Measurements from ENCODE around the gene CHRNB2.
A peak's percentile ranks its signal among the peaks of the same experiment; 100 is the strongest.

DNA sequence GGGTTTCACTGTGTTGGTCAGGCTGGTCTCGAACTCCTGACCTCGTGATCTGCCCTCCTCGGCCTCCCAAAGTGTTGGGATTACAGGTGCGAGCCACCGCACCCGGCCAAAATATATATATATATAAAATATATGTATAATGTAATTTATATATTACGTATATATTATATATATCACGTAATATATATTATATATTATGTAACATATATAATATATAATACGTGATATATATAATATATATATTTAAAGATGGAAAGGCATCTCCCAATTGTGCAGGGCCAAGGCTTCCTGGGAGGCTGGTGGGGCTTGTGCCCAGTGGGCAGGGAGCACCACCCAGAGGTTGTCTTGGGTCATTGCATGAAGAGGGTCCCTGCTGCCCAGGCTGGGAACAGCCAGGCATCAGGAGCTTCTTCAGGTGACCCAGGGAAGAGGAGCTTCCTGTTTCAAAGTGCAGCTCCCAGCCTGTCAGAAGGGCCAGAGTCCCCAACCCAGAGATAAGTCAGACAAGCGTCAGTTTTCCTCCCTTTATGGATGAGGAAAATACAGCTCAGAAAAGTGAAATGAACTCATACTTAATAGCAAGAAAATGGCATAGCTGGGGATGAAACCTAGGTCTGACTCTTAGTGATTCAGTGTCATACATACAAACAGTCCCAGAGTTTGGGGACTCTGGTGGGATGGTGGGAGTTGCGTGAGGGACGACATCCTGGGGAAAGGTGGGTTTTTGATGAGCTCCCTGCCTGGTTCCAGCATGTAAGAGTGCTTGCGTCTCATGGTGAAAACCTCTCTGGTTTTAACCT lies 21.1 kb upstream of the CHRNB2 start:
- TF ChIP-seq, protein P1, sequence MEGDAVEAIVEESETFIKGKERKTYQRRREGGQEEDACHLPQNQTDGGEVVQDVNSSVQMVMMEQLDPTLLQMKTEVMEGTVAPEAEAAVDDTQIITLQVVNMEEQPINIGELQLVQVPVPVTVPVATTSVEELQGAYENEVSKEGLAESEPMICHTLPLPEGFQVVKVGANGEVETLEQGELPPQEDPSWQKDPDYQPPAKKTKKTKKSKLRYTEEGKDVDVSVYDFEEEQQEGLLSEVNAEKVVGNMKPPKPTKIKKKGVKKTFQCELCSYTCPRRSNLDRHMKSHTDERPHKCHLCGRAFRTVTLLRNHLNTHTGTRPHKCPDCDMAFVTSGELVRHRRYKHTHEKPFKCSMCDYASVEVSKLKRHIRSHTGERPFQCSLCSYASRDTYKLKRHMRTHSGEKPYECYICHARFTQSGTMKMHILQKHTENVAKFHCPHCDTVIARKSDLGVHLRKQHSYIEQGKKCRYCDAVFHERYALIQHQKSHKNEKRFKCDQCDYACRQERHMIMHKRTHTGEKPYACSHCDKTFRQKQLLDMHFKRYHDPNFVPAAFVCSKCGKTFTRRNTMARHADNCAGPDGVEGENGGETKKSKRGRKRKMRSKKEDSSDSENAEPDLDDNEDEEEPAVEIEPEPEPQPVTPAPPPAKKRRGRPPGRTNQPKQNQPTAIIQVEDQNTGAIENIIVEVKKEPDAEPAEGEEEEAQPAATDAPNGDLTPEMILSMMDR (IDR thresholded peaks at IDR 0.05): peak in 1 of 3 donors; percentile 61
- TF ChIP-seq POLR2A (IDR thresholded peaks at IDR 0.05): no peak

Measured in lower leg skin (tissue), 3 donors.